ENCODE measurements around the gene ZNF837. TPM values are rescaled to one million over a fixed set of nuclear protein-coding genes. Genes with fewer than 3 reads are reported as not detected.
A peak's percentile ranks its signal among the peaks of the same experiment; 100 is the strongest.

Gene ZNF837
- total RNA-seq, 3 donors from 2014 or later = 1.5 to 3.3 (median 2.5) TPM

GRCh38 chr19:58394821-58395219, 14.0 kb upstream of the ZNF837 start:
- TF ChIP-seq, protein P1, sequence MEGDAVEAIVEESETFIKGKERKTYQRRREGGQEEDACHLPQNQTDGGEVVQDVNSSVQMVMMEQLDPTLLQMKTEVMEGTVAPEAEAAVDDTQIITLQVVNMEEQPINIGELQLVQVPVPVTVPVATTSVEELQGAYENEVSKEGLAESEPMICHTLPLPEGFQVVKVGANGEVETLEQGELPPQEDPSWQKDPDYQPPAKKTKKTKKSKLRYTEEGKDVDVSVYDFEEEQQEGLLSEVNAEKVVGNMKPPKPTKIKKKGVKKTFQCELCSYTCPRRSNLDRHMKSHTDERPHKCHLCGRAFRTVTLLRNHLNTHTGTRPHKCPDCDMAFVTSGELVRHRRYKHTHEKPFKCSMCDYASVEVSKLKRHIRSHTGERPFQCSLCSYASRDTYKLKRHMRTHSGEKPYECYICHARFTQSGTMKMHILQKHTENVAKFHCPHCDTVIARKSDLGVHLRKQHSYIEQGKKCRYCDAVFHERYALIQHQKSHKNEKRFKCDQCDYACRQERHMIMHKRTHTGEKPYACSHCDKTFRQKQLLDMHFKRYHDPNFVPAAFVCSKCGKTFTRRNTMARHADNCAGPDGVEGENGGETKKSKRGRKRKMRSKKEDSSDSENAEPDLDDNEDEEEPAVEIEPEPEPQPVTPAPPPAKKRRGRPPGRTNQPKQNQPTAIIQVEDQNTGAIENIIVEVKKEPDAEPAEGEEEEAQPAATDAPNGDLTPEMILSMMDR (IDR thresholded peaks at IDR 0.05) = no peak
- peaks cover 8% of the 10 kb centered on the region for H3K36me3 ChIP-seq (ENCODE audit: low read depth)
- H3K9me3 ChIP-seq = no peaks in the 10 kb centered on the region
- H3K4me3 ChIP-seq = no peak overlapping the region
- DNase-seq = no peak
- peaks cover 12% of the 10 kb centered on the region for H3K4me1 ChIP-seq (ENCODE audit: low read depth)
- ATAC-seq = peak; percentile 18
- intact Hi-C loops (cut with DNase I, micrococcal nuclease) = no loop called here

GRCh38 chr19:58393725-58394033, 12.8 kb upstream of the ZNF837 start:
- H3K9me3 ChIP-seq = no peaks in the 10 kb centered on the region
- H3K36me3 ChIP-seq (ENCODE audit: low read depth) = peaks cover 8% of the 10 kb centered on the region
- ATAC-seq (no peak), DNase-seq (no peak)
- peaks cover 12% of the 10 kb centered on the region for H3K4me1 ChIP-seq (ENCODE audit: low read depth)
- H3K4me3 ChIP-seq = no peak overlapping the region
- TF ChIP-seq, protein P1 (IDR thresholded peaks at IDR 0.05) = no peak
- intact Hi-C loops (cut with DNase I, micrococcal nuclease) = no loop called here

GRCh38 chr19:58392945-58393724, 12.3 kb upstream of the ZNF837 start:
- TF ChIP-seq, protein P1 (IDR thresholded peaks at IDR 0.05) = no peak
- intact Hi-C loops (cut with DNase I, micrococcal nuclease) = no loop called here
- no peak for DNase-seq

DNA sequence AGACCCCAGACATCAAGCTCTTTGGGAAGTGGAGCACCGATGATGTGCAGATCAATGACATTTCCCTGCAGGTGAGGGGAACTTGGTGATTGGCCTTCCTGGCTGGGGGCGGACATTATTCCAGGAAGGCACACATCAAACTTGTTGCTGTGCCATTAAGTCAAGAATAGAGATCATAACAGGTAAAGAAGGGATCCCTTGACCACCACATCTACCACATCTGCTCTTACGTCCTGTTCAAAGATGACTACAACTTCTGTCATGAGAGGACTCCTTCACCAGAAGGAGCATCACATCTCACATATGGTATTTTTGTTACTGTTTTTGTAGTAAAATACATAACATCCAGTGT, 7.3 kb upstream of the ZNF837 start:
- DNase-seq (no peak), ATAC-seq (no peak)
- intact Hi-C loops (cut with DNase I, micrococcal nuclease) = no loop called here
- TF ChIP-seq, protein P1 (IDR thresholded peaks at IDR 0.05) = no peak
- peaks cover 7% of the 10 kb centered on the region for H3K36me3 ChIP-seq (ENCODE audit: low read depth)
- H3K4me1 ChIP-seq (ENCODE audit: low read depth) = peaks cover 17% of the 10 kb centered on the region
- no peak overlapping the region for H3K4me3 ChIP-seq
- H3K9me3 ChIP-seq = no peaks in the 10 kb centered on the region

More at GRCh38 chr19:58392945-58393724, 12.3 kb upstream of the ZNF837 start:
- H3K4me3 ChIP-seq = no peak overlapping the region
- H3K36me3 ChIP-seq (ENCODE audit: low read depth) = peaks cover 8% of the 10 kb centered on the region
- peaks cover 14% of the 10 kb centered on the region for H3K4me1 ChIP-seq (ENCODE audit: low read depth)
- ATAC-seq = no peak
- H3K9me3 ChIP-seq = no peaks in the 10 kb centered on the region

DNA sequence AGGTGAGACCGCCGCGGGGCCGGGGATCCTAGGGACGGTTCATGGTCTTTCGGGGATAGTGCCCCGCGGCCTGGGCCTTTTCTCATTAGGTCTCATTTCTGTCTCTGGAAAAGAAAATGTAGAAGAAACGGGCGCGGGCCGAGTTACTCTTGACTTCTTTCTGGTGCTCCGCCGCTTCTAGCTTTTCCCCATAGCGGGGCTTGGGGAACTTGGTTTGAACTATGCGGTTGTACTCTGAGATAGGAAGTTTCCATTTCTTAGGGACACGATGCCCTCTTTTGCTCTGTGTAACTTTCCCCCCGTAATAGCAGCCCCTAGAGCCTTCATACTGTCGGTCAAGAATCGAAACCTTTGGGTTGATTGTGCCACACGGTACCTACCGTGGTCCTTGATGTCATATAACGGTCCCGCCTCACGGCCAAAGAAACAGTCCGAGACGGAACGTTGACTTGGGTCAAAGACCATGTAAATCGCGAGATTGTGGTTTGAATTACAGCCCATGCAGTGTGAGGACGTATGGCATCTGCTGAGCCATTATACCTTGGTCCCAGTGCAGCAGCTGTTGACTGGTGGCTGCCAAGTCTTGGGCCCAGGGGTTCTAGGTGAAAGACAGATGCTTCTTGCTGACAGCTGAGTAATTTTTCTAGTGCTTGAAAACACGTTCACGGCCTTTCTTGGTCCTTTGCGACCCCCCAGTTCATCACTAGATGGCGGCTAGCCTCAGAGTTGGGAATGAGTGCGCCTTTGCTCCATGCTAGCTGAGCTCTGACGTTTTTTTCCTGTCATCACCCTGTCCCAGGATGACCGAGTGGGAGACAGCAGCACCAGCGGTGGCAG, 6.7 kb upstream of the ZNF837 start:
- ATAC-seq (no peak), DNase-seq (no peak)
- peak overlapping the region; percentile 42 for H3K4me3 ChIP-seq
- H3K4me1 ChIP-seq (ENCODE audit: low read depth) = peaks cover 17% of the 10 kb centered on the region
- no peaks in the 10 kb centered on the region for H3K9me3 ChIP-seq
- H3K36me3 ChIP-seq (ENCODE audit: low read depth) = peaks cover under 1% of the 10 kb centered on the region
- TF ChIP-seq, protein P1 (IDR thresholded peaks at IDR 0.05) = no peak
- intact Hi-C loops (cut with DNase I, micrococcal nuclease) = no loop called here

Data from mucosa of descending colon (tissue), 3 donors.